Measurements from ENCODE around the gene NDUFS8.

NDUFS8 gene

DNA sequence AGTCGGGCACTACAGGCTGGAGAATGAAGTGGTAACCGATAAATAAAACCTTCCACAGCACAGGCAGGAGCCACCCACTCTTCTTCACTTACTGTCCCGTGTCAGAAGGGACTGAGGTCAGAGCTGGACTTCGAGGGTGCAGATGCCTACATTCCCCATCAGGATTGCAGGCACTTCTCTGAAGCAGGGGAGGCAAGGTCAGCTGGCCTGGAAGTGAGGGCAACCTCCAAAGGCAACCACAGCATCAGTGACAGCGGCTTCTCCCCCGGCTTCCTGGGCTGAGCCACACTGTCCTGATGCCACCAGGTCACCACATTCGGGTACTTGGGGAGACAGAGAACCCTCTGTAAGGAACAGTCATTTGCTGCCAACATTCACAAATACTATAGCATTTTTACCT lies 31.0 kb downstream of the NDUFS8 start:
- peaks cover 12 to 67% (median 50%) of the 10 kb centered on the region in 4 experiments for H3K36me3 ChIP-seq (ENCODE audit: control insufficient read depth in 4 of 4, insufficient read depth in 4 of 4, low read length in 3 of 4)
- H3K27me3 ChIP-seq (replicated peaks in 2 of 5; ENCODE audit: control insufficient read depth in 4 of 5, insufficient read depth in 5 of 5, low read length in 4 of 5): no peaks in the 10 kb centered on the region
- CTCF ChIA-PET: interaction anchor here (0.6 to 2.3 kb wide), 3 partner anchors 9 to 53 kb away, joined by 3 to 5 read pairs (median 3); no protein-coding TSS in a partner anchor
- no peak overlapping the region for H3K4me3 ChIP-seq (ENCODE audit: control insufficient read depth in 1 of 7, extremely low read depth in 1 of 7, insufficient read depth in 4 of 7, low read depth in 2 of 7, low read length in 6 of 7)
- POLR2A ChIA-PET: no interaction called here
- 97% methylated on average over 7 of the region's 7 CpGs for WGBS (ENCODE audit: insufficient coverage)
- H3K27ac ChIP-seq (ENCODE audit: insufficient read depth in 1 of 2, low read depth in 1 of 2, low read length in 2 of 2, poor library complexity in 1 of 2, severe bottlenecking in 2 of 2): no peak overlapping the region
- no peaks in the 10 kb centered on the region for H3K9me3 ChIP-seq (ENCODE audit: control extremely low read depth in 1 of 5, control insufficient read depth in 4 of 5, insufficient read depth in 2 of 5, low read depth in 1 of 5, low read length in 4 of 5)
- H3K4me1 ChIP-seq (ENCODE audit: control extremely low read depth in 1 of 4, control insufficient read depth in 4 of 4, insufficient read depth in 4 of 4, low read length in 3 of 4): no peaks in the 10 kb centered on the region
- no peak for DNase-seq

DNA sequence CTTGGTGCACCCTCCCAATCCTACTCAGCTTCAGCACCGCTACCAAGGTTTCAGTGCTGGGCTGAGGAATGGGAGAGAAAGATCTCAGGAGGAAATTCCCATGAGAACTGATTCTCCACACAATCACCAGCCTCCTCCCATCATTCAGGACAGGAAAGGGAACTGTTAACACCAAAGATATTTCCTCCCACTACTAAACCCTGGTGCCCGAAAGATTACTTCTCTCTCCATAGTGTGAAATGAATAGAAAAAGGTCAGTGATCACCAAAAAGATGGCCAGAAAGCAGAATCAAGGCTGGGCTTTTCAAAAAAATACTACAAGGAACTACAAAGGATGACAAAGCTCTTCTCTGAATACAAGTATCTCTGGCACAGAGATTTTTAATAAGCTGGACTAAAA lies 34.4 kb downstream of the NDUFS8 start:
- Histone ChIP-seq H3K4me3 (ENCODE audit: control insufficient read depth in 1 of 7, extremely low read depth in 1 of 7, insufficient read depth in 4 of 7, low read depth in 2 of 7, low read length in 6 of 7) (no peak overlapping the region), H3K4me1 (ENCODE audit: control extremely low read depth in 1 of 4, control insufficient read depth in 4 of 4, insufficient read depth in 4 of 4, low read length in 3 of 4) (no peaks in the 10 kb centered on the region), H3K9me3 (ENCODE audit: control extremely low read depth in 1 of 5, control insufficient read depth in 4 of 5, insufficient read depth in 2 of 5, low read depth in 1 of 5, low read length in 4 of 5) (no peaks in the 10 kb centered on the region), H3K27me3 (replicated peaks in 2 of 5; ENCODE audit: control insufficient read depth in 4 of 5, insufficient read depth in 5 of 5, low read length in 4 of 5) (no peaks in the 10 kb centered on the region), H3K27ac (ENCODE audit: insufficient read depth in 1 of 2, low read depth in 1 of 2, low read length in 2 of 2, poor library complexity in 1 of 2, severe bottlenecking in 2 of 2) (no peak overlapping the region), H3K36me3 (ENCODE audit: control insufficient read depth in 4 of 4, insufficient read depth in 4 of 4, low read length in 3 of 4) (peaks cover 9 to 88% (median 63%) of the 10 kb centered on the region in 4 experiments)
- DNase-seq: no peak
- no CpG with 5 or more reads among the region's 2 CpGs for WGBS (ENCODE audit: insufficient coverage)
- POLR2A ChIA-PET: no interaction called here
- CTCF ChIA-PET: interaction anchor here (0.8 to 1.7 kb wide), 3 partner anchors 10 to 133 kb away, joined by 3 to 5 read pairs (median 3); no protein-coding TSS in a partner anchor

DNA sequence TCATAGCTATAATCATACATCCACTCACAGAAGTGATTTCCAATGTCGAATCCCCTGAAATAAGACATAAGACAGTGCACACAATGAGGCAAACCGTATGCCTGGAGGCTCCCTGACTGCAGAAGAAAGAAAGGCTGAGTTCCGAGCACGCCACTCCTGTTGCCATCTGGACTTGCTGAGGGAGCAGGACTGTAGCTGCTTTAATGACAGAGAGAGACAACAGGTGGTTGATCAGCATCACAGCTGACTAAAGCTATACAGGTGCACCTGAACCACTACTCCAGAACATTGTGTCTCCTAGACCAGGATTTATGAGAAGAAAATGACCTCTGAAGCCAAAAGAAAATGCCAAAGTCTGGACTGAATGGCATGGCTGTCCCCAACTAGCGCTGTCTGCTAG lies 35.4 kb downstream of the NDUFS8 start:
- peaks cover 6 to 92% (median 66%) of the 10 kb centered on the region in 4 experiments for H3K36me3 ChIP-seq (ENCODE audit: control insufficient read depth in 4 of 4, insufficient read depth in 4 of 4, low read length in 3 of 4)
- no peak overlapping the region for H3K27ac ChIP-seq (ENCODE audit: insufficient read depth in 1 of 2, low read depth in 1 of 2, low read length in 2 of 2, poor library complexity in 1 of 2, severe bottlenecking in 2 of 2)
- no peaks in the 10 kb centered on the region for H3K27me3 ChIP-seq (replicated peaks in 2 of 5; ENCODE audit: control insufficient read depth in 4 of 5, insufficient read depth in 5 of 5, low read length in 4 of 5)
- no peak overlapping the region for H3K4me3 ChIP-seq (ENCODE audit: control insufficient read depth in 1 of 7, extremely low read depth in 1 of 7, insufficient read depth in 4 of 7, low read depth in 2 of 7, low read length in 6 of 7)
- no peaks in the 10 kb centered on the region for H3K9me3 ChIP-seq (ENCODE audit: control extremely low read depth in 1 of 5, control insufficient read depth in 4 of 5, insufficient read depth in 2 of 5, low read depth in 1 of 5, low read length in 4 of 5)
- 94% methylated on average over 5 of the region's 5 CpGs for WGBS (ENCODE audit: insufficient coverage)
- ChIA-PET CTCF (interaction anchor here (1.1 to 1.7 kb wide), 2 partner anchors 11 to 13 kb away, joined by 3 to 5 read pairs; no protein-coding TSS in a partner anchor), POLR2A (no interaction called here)
- no peak for DNase-seq
- H3K4me1 ChIP-seq (ENCODE audit: control extremely low read depth in 1 of 4, control insufficient read depth in 4 of 4, insufficient read depth in 4 of 4, low read length in 3 of 4): no peaks in the 10 kb centered on the region

DNA sequence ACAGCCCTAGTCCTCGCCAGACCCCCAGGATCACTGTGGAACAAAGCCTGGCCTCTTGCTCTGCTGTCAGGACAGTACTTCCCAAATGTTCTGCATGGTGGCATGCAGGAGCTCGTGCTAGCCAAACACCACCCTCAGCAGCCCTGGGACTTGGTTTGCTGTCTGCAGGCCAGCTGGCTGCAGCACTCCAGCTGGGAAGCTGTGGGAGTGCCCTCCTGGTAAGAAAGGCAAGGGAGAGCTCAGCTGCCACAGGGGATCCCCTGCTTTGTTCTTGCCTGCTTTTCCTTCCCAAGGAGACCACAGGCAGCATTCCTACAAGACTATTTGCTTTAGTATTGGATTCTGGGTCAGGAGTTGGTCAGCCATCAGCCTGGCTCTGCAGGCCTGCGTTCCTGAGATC lies 36.3 kb downstream of the NDUFS8 start:
- POLR2A ChIA-PET: no interaction called here
- 97% methylated on average over 3 of the region's 3 CpGs for WGBS (ENCODE audit: insufficient coverage)
- CTCF ChIA-PET: no interaction called here
- DNase-seq: no peak
- H3K27me3 ChIP-seq (replicated peaks in 2 of 5; ENCODE audit: control insufficient read depth in 4 of 5, insufficient read depth in 5 of 5, low read length in 4 of 5): no peaks in the 10 kb centered on the region
- H3K4me1 ChIP-seq (ENCODE audit: control extremely low read depth in 1 of 4, control insufficient read depth in 4 of 4, insufficient read depth in 4 of 4, low read length in 3 of 4): peaks cover 0 to 4% (median 2%) of the 10 kb centered on the region in 4 experiments
- no peaks in the 10 kb centered on the region for H3K9me3 ChIP-seq (ENCODE audit: control extremely low read depth in 1 of 5, control insufficient read depth in 4 of 5, insufficient read depth in 2 of 5, low read depth in 1 of 5, low read length in 4 of 5)
- no peak overlapping the region for H3K4me3 ChIP-seq (ENCODE audit: control insufficient read depth in 1 of 7, extremely low read depth in 1 of 7, insufficient read depth in 4 of 7, low read depth in 2 of 7, low read length in 6 of 7)
- H3K36me3 ChIP-seq (ENCODE audit: control insufficient read depth in 4 of 4, insufficient read depth in 4 of 4, low read length in 3 of 4): peaks cover 4 to 91% (median 71%) of the 10 kb centered on the region in 4 experiments
- no peak overlapping the region for H3K27ac ChIP-seq (ENCODE audit: insufficient read depth in 1 of 2, low read depth in 1 of 2, low read length in 2 of 2, poor library complexity in 1 of 2, severe bottlenecking in 2 of 2)

DNA sequence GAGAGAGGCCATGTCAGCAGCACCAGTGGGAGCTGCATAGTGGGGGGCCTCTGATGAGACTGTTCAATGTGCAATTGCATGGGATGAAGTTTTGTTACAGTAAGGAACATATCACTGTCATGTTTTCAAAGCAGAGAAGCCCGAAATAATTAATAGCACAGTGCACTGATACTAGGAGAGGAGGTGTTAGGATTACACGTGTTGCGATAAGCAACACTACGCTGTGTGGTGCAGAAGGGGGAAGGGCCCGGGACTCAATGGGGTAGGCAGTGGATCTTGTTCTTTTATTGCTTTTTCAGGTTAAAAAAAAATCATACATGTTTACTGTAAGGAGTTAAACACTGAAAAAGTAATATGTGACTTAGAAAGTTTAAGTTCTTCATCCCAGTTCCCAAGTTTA lies 37.5 kb downstream of the NDUFS8 start:
- peaks cover 2 to 83% (median 65%) of the 10 kb centered on the region in 4 experiments for H3K36me3 ChIP-seq (ENCODE audit: control insufficient read depth in 4 of 4, insufficient read depth in 4 of 4, low read length in 3 of 4)

DNA sequence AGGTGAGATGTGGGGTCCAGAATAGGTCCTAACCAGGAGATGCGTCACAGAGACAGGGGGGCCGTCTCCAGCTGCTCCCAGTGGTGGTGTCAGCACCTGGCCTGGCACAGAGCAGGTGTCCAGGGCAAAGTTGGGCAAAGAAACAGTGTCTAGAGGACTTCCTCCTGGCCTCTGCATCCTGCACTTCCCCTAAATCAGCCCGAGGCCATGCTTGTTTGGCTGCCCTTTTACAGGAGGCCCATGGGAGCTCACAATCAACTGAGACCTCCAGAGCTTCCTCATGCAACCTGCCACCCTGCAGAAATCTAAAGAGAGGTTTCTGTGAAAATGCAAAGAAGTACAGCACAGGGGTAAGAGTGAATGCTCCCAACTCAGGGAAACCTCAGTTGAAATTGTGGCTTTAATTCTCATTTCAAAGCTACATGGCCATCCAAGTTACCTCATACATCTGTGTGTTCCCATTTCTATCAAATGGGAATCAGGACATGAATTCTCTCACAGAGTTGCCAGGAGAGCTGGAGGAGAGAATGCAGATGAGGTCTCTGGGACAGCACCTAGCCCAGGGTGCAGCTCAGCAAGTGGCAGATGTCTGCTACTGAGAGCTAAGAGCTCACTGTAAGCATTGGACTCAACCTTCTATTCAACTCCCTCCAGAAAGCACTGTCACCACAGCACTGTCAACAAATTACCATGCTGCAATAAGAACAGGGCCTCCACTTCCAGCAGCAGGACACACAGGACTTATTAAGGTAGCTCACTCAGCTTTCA lies 41.0 kb downstream of the NDUFS8 start:
- Histone ChIP-seq H3K4me1 (ENCODE audit: control extremely low read depth in 1 of 4, control insufficient read depth in 4 of 4, insufficient read depth in 4 of 4, low read length in 3 of 4) (peaks cover 0 to 4% (median 2%) of the 10 kb centered on the region in 4 experiments), H3K36me3 (ENCODE audit: control insufficient read depth in 4 of 4, insufficient read depth in 4 of 4, low read length in 3 of 4) (peaks cover 5 to 72% (median 60%) of the 10 kb centered on the region in 4 experiments), H3K9me3 (ENCODE audit: control extremely low read depth in 1 of 5, control insufficient read depth in 4 of 5, insufficient read depth in 2 of 5, low read depth in 1 of 5, low read length in 4 of 5) (no peaks in the 10 kb centered on the region), H3K27me3 (replicated peaks in 2 of 5; ENCODE audit: control insufficient read depth in 4 of 5, insufficient read depth in 5 of 5, low read length in 4 of 5) (no peaks in the 10 kb centered on the region), H3K4me3 (ENCODE audit: control insufficient read depth in 1 of 7, extremely low read depth in 1 of 7, insufficient read depth in 4 of 7, low read depth in 2 of 7, low read length in 6 of 7) (no peak overlapping the region), H3K27ac (ENCODE audit: insufficient read depth in 1 of 2, low read depth in 1 of 2, low read length in 2 of 2, poor library complexity in 1 of 2, severe bottlenecking in 2 of 2) (no peak overlapping the region)
- ChIA-PET POLR2A (no interaction called here), CTCF (interaction anchor here (0.9 to 1.8 kb wide), 5 partner anchors 9 to 138 kb away, joined by 3 to 6 read pairs (median 4); no protein-coding TSS in a partner anchor)
- WGBS (ENCODE audit: insufficient coverage): 61% methylated on average over 3 of the region's 3 CpGs
- peak in 2 of 3 donors; percentile 11 to 12 for DNase-seq

More for the DNA sequence above, 37.5 kb downstream of the NDUFS8 start:
- Histone ChIP-seq H3K27me3 (replicated peaks in 2 of 5; ENCODE audit: control insufficient read depth in 4 of 5, insufficient read depth in 5 of 5, low read length in 4 of 5) (no peaks in the 10 kb centered on the region), H3K9me3 (ENCODE audit: control extremely low read depth in 1 of 5, control insufficient read depth in 4 of 5, insufficient read depth in 2 of 5, low read depth in 1 of 5, low read length in 4 of 5) (no peaks in the 10 kb centered on the region), H3K4me1 (ENCODE audit: control extremely low read depth in 1 of 4, control insufficient read depth in 4 of 4, insufficient read depth in 4 of 4, low read length in 3 of 4) (peaks cover 0 to 4% (median 2%) of the 10 kb centered on the region in 4 experiments), H3K4me3 (ENCODE audit: control insufficient read depth in 1 of 7, extremely low read depth in 1 of 7, insufficient read depth in 4 of 7, low read depth in 2 of 7, low read length in 6 of 7) (no peak overlapping the region), H3K27ac (ENCODE audit: insufficient read depth in 1 of 2, low read depth in 1 of 2, low read length in 2 of 2, poor library complexity in 1 of 2, severe bottlenecking in 2 of 2) (no peak overlapping the region)
- ChIA-PET POLR2A (no interaction called here), CTCF (no interaction called here)
- no peak for DNase-seq
- WGBS (ENCODE audit: insufficient coverage): 100% methylated on average over 4 of the region's 5 CpGs

Data from common myeloid progenitor, CD34-positive (primary cell).